ENCODE measurements around the gene TP53BP1.
"Not testable (repeated sequence)": the region's sequence is repeated elsewhere in the genome, so short reads cannot be mapped to it uniquely, and the experiment has no call there.

The TP53BP1 gene

GRCh38 chr15:43433165-43433564 lies 59.8 kb downstream of the TP53BP1 start:
- no peak for DNase-seq (ENCODE audit: low read depth in 4 of 4, low spot score in 1 of 4)

- no peak for DNase-seq (ENCODE audit: low read depth in 4 of 4, low spot score in 1 of 4)
Observed at GRCh38 chr15:43429687-43430086, 63.3 kb downstream of the TP53BP1 start.

- DNase-seq (ENCODE audit: low read depth in 4 of 4, low spot score in 1 of 4), result no peak
Observed at GRCh38 chr15:43423793-43424192, 69.2 kb downstream of the TP53BP1 start.

GRCh38 chr15:43420876-43421275 lies 72.1 kb downstream of the TP53BP1 start:
- no peak for DNase-seq (ENCODE audit: low read depth in 4 of 4, low spot score in 1 of 4)

GRCh38 chr15:43420435-43420834 lies 72.5 kb downstream of the TP53BP1 start:
- DNase-seq (ENCODE audit: low read depth in 4 of 4, low spot score in 1 of 4), result no peak

- no peak for DNase-seq (ENCODE audit: low read depth in 4 of 4, low spot score in 1 of 4)
Observed at GRCh38 chr15:43414196-43414595, 78.8 kb downstream of the TP53BP1 start.

- no peak for DNase-seq (ENCODE audit: low read depth in 4 of 4, low spot score in 1 of 4)
Observed at GRCh38 chr15:43412096-43412495, 80.9 kb downstream of the TP53BP1 start.

GRCh38 chr15:43410572-43411214 lies 82.3 kb downstream of the TP53BP1 start:
- DNase-seq (ENCODE audit: low read depth in 4 of 4, low spot score in 1 of 4), result no peak

- DNase-seq (ENCODE audit: low read depth in 4 of 4, low spot score in 1 of 4), result no peak
Observed at GRCh38 chr15:43408789-43409188, 84.2 kb downstream of the TP53BP1 start.

- no peak for DNase-seq (ENCODE audit: low read depth in 4 of 4, low spot score in 1 of 4)
Observed at GRCh38 chr15:43406808-43407207, 86.1 kb downstream of the TP53BP1 start.

- DNase-seq (ENCODE audit: low read depth in 4 of 4, low spot score in 1 of 4), result no peak
Observed at GRCh38 chr15:43406189-43406588, 86.8 kb downstream of the TP53BP1 start.

GRCh38 chr15:43404130-43404529 lies 88.8 kb downstream of the TP53BP1 start:
- no peak for DNase-seq (ENCODE audit: low read depth in 4 of 4, low spot score in 1 of 4)

- DNase-seq (ENCODE audit: low read depth in 4 of 4, low spot score in 1 of 4), result no peak
Observed at GRCh38 chr15:43403616-43404015, 89.3 kb downstream of the TP53BP1 start.

- DNase-seq (ENCODE audit: low read depth in 4 of 4, low spot score in 1 of 4), result no peak
Observed at GRCh38 chr15:43402255-43402654, 90.7 kb downstream of the TP53BP1 start.

GRCh38 chr15:43393592-43393991 lies 99.4 kb downstream of the TP53BP1 start:
- not testable (repeated sequence) for DNase-seq (ENCODE audit: low read depth in 4 of 4, low spot score in 1 of 4)

- DNase-seq (ENCODE audit: low read depth in 4 of 4, low spot score in 1 of 4), result no peak
Observed at GRCh38 chr15:43390723-43391122, 102.2 kb downstream of the TP53BP1 start.

GRCh38 chr15:43383070-43383469 lies 109.9 kb downstream of the TP53BP1 start:
- no peak for DNase-seq (ENCODE audit: low read depth in 4 of 4, low spot score in 1 of 4)

- no peak for DNase-seq (ENCODE audit: low read depth in 4 of 4, low spot score in 1 of 4)
Observed at GRCh38 chr15:43382310-43382709, 110.6 kb downstream of the TP53BP1 start.

- no peak for DNase-seq (ENCODE audit: low read depth in 4 of 4, low spot score in 1 of 4)
Observed at GRCh38 chr15:43378601-43379000, 114.4 kb downstream of the TP53BP1 start.

GRCh38 chr15:43376017-43376705 lies 116.8 kb downstream of the TP53BP1 start:
- peak in 1 of 4 experiments; percentile 7 for DNase-seq (ENCODE audit: low read depth in 4 of 4, low spot score in 1 of 4)

GRCh38 chr15:43370975-43371974 lies 121.7 kb downstream of the TP53BP1 start, which contains the start of the genes TUBGCP4 and ZSCAN29:
Gene TUBGCP4, plus strand, starts transcription at chr15:43371101. Its CDS starts 254 bp downstream, at chr15:43371355.
Gene ZSCAN29, minus strand, starts transcription at chr15:43371043. Its CDS starts 1,130 bp downstream, at chr15:43369913.
- DNase-seq (ENCODE audit: low read depth in 4 of 4, low spot score in 1 of 4), result peak; percentile 47 to 73 (median 58)
